C4-2B (cell line): ENCODE results near the gene DLG2.

Experiments
- CTCF ChIP-seq: fragments of 450-650 bp; conservative IDR thresholded peaks from 2 replicates; pipeline ENCODE4 v1.5.1; 2017; ENCODE audit warnings: mild to moderate bottlenecking
- ZFX ChIP-seq: fragments of 450-650 bp; IDR thresholded peaks from 2 replicates; pipeline ENCODE4 v1.6.1; 2017

- TF ChIP-seq ZFX (no peak), CTCF (no peak)
Observed at GRCh38 chr11:85525686-85526085, 101.5 kb downstream of the DLG2 start.
